ENCODE data around the gene RAD54L.

GRCh38 chr1:46204406-46204742 is 43.2 kb upstream of the RAD54L start:
- TF ChIP-seq CTCF (IDR thresholded peaks at IDR 0.05) (no peak), POLR2A (IDR thresholded peaks at IDR 0.05) (no peak)
